ENCODE data around the gene SELENOP. TPM values are rescaled to one million over a fixed set of nuclear protein-coding genes. Genes with fewer than 3 reads are reported as not detected.

Gene SELENOP
- total RNA-seq, 1 experiment from 2014 or later, result 11.4 TPM

GRCh38 chr5:42768106-42768504, 43.6 kb downstream of the SELENOP start:
- Histone ChIP-seq H3K27me3 (ENCODE audit: insufficient read depth, low read length) (no peaks in the 10 kb centered on the region), H3K4me2 (ENCODE audit: low read length) (no peak overlapping the region), H3K4me3 (replicated peaks in 1 of 2; ENCODE audit: low read depth in 1 of 2, low read length in 2 of 2) (no peak overlapping the region), H3K9me2 (ENCODE audit: insufficient read depth) (no peaks in the 10 kb centered on the region), H3K9me3 (ENCODE audit: control insufficient read depth in 1 of 2, insufficient read depth in 1 of 2, low read depth in 1 of 2, low read length in 2 of 2) (no peaks in the 10 kb centered on the region), H3K79me2 (ENCODE audit: insufficient read depth, low read length) (no peaks in the 10 kb centered on the region), H3K9ac (ENCODE audit: low read length) (no peak overlapping the region), H2AFZ (ENCODE audit: low read depth, low read length, poor library complexity, severe bottlenecking) (no peak overlapping the region), H4K20me1 (ENCODE audit: insufficient read depth) (no peaks in the 10 kb centered on the region), H3K27ac (ENCODE audit: low read depth, low read length) (no peak overlapping the region), H3K36me3 (ENCODE audit: control insufficient read depth in 1 of 2, insufficient read depth in 2 of 2, low read length in 2 of 2) (no peaks in the 10 kb centered on the region), H3K4me1 (ENCODE audit: control insufficient read depth in 1 of 2, insufficient read depth in 2 of 2, low read length in 2 of 2) (no peaks in the 10 kb centered on the region)
- ChIA-PET RAD21 (ENCODE audit: low non-redundant PET in 1 of 2, low total read pairs in 2 of 2, uncharacterized antibody in 2 of 2, unreplicated experiment in 2 of 2) (interaction anchor here in 1 of 2 experiments (0.9 to 1.3 kb wide), 2 partner anchors 121 to 911 kb away, joined by 3 to 5 read pairs; no protein-coding TSS in a partner anchor), POLR2A (no interaction called here), CTCF (interaction anchor here (0.7 to 1.8 kb wide), 10 partner anchors 7 to 912 kb away, joined by 3 to 17 read pairs (median 8); no protein-coding TSS in a partner anchor)
- intact Hi-C loops (cut with micrococcal nuclease), result loop anchor here (5.0 kb wide), 2 partner anchors 119 to 186 kb away; no protein-coding TSS in a partner anchor
- no TSS peak for BruUV-seq (replicated peaks)
- TF ChIP-seq ZNF274 (IDR thresholded peaks at IDR 0.05; ENCODE audit: low read depth, low read length) (no peak), POLR2AphosphoS5 (IDR thresholded peaks at IDR 0.05; ENCODE audit: low read depth, low read length) (no peak), ZBTB33 (IDR thresholded peaks at IDR 0.05; ENCODE audit: extremely low read depth, insufficient replicate concordance, low read length) (no peak), ATF3 (IDR thresholded peaks at IDR 0.05) (no peak), YY1 (IDR thresholded peaks at IDR 0.05; ENCODE audit: extremely low read depth, insufficient replicate concordance, low read depth, low read length) (no peak), FOSL1 (IDR thresholded peaks at IDR 0.05; ENCODE audit: low read depth) (no peak), CBX3 (IDR thresholded peaks at IDR 0.05; ENCODE audit: low read depth) (no peak), ZFX (IDR thresholded peaks at IDR 0.05) (no peak), SRF (IDR thresholded peaks at IDR 0.05; ENCODE audit: low read depth) (no peak), CEBPB (IDR thresholded peaks at IDR 0.05; ENCODE audit: low read depth) (no peak), EZH2phosphoT487 (IDR thresholded peaks at IDR 0.05; ENCODE audit: borderline replicate concordance) (no peak), TCF7L2 (IDR thresholded peaks at IDR 0.05; ENCODE audit: borderline replicate concordance, extremely low read depth, insufficient read depth, insufficient read length) (no peak), EGR1 (IDR thresholded peaks at IDR 0.05; ENCODE audit: low read depth) (no peak), JUND (IDR thresholded peaks at IDR 0.05) (no peak)
- TF ChIP-seq, protein P1, sequence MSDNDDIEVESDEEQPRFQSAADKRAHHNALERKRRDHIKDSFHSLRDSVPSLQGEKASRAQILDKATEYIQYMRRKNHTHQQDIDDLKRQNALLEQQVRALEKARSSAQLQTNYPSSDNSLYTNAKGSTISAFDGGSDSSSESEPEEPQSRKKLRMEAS (IDR thresholded peaks at IDR 0.05), result no peak
- TF ChIP-seq, protein P2, sequence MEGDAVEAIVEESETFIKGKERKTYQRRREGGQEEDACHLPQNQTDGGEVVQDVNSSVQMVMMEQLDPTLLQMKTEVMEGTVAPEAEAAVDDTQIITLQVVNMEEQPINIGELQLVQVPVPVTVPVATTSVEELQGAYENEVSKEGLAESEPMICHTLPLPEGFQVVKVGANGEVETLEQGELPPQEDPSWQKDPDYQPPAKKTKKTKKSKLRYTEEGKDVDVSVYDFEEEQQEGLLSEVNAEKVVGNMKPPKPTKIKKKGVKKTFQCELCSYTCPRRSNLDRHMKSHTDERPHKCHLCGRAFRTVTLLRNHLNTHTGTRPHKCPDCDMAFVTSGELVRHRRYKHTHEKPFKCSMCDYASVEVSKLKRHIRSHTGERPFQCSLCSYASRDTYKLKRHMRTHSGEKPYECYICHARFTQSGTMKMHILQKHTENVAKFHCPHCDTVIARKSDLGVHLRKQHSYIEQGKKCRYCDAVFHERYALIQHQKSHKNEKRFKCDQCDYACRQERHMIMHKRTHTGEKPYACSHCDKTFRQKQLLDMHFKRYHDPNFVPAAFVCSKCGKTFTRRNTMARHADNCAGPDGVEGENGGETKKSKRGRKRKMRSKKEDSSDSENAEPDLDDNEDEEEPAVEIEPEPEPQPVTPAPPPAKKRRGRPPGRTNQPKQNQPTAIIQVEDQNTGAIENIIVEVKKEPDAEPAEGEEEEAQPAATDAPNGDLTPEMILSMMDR (IDR thresholded peaks at IDR 0.05 in 2 of 3, conservative IDR thresholded peaks at IDR 0.05 in 1 of 3; ENCODE audit: borderline replicate concordance in 1 of 3, insufficient read depth in 1 of 3, low read depth in 2 of 3, low read length in 2 of 3), result no peak
- no peak for DNase-seq (ENCODE audit: low read depth, low spot score)
- ATAC-seq, result no peak

Measured in HCT116 (cell line).